Colonic mucosa (tissue), 4 donors: ENCODE data around the gene STRA6. TPM values are rescaled to one million over a fixed set of nuclear protein-coding genes. Genes with fewer than 3 reads are reported as not detected.

Experiments used
- DNase-seq: peaks from one replicate; pipeline ENCODE4 v3.0.0-alpha.2; 2020
- H3K27ac ChIP-seq: fragments of 200-600 bp; one replicate; pipeline ENCODE4 v1.8.0; 2021
- H3K27me3 ChIP-seq: fragments of 200-600 bp; one replicate; pipeline ENCODE4 v1.8.0; 2021
- H3K36me3 ChIP-seq: fragments of 200-600 bp; one replicate; pipeline ENCODE4 v1.8.0; 2021
- H3K4me1 ChIP-seq: fragments of 200-600 bp; one replicate; pipeline ENCODE4 v1.8.0; 2021; ENCODE audit warnings: mild to moderate bottlenecking
- H3K4me3 ChIP-seq: fragments of 200-600 bp; one replicate; pipeline ENCODE4 v1.8.0; 2021
- H3K9ac ChIP-seq, 2 donors: one replicate each; pipeline ENCODE4 v1.7.0; 2013; ENCODE audit warnings: control low read depth in 2 of 2, low read depth in 2 of 2, low read length in 2 of 2
- H3K9me3 ChIP-seq: fragments of 200-600 bp; one replicate; pipeline ENCODE4 v1.8.0; 2021
- intact Hi-C: fragments of 100-400 bp; cut with DNase I; formaldehyde crosslinking; loops from one replicate; pipeline ENCODE4 v1.14.1; 2022
- total RNA-seq, 2 donors: library from RNA; stranded (reverse); fragmentation: NEBNext Ultra II Directional in 1 of 2; extraction: Animal tissue kit (Norgen Biotek cat#: 25700) in 1 of 2; gene quantifications; one replicate each; pipeline ENCODE4 v1.2.1, GENCODE V29; 2021
- TF ChIP-seq, protein P1 (sequence below): fragments of 200-600 bp; IDR thresholded peaks from one replicate; pipeline ENCODE4 v1.8.0; 2022; ENCODE audit warnings: antibody characterized with exemption, mild to moderate bottlenecking
- donor health status: healthy.
- donor health status: DM: no; HTN: no; CAD: no.
- donor health status: DM: no; HTN: no; CAD: no.

The STRA6 gene
- total RNA-seq, 2 donors from 2014 or later = not detected

DNA sequence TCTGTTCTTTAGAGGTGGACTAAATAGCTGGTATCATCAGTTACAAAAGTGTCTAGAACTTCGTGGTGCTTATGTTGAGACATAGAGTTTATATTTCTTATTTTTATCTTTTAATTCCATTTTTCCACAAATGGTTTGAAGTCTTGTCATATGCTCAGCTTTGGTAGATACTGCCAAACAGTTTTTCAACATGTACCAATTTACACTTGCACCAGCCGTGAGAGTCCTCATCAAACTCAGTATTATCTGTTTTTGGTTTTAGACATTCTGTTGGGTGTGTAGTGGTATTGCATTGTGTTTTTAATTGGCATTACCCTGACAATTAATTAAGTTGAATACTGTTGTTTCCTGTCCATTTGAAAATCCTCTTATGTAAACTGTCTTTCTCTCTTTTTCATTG lies 55.5 kb downstream of the STRA6 start:
- H3K4me1 ChIP-seq = no peaks in the 10 kb centered on the region
- no peaks in the 10 kb centered on the region for H3K36me3 ChIP-seq
- H3K9ac ChIP-seq = no peak overlapping the region
- intact Hi-C loops = no loop called here
- TF ChIP-seq, protein P1, sequence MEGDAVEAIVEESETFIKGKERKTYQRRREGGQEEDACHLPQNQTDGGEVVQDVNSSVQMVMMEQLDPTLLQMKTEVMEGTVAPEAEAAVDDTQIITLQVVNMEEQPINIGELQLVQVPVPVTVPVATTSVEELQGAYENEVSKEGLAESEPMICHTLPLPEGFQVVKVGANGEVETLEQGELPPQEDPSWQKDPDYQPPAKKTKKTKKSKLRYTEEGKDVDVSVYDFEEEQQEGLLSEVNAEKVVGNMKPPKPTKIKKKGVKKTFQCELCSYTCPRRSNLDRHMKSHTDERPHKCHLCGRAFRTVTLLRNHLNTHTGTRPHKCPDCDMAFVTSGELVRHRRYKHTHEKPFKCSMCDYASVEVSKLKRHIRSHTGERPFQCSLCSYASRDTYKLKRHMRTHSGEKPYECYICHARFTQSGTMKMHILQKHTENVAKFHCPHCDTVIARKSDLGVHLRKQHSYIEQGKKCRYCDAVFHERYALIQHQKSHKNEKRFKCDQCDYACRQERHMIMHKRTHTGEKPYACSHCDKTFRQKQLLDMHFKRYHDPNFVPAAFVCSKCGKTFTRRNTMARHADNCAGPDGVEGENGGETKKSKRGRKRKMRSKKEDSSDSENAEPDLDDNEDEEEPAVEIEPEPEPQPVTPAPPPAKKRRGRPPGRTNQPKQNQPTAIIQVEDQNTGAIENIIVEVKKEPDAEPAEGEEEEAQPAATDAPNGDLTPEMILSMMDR = no peak
- no peak overlapping the region for H3K4me3 ChIP-seq
- no peak for DNase-seq
- no peaks in the 10 kb centered on the region for H3K27me3 ChIP-seq
- H3K27ac ChIP-seq = no peak overlapping the region
- no peaks in the 10 kb centered on the region for H3K9me3 ChIP-seq

DNA sequence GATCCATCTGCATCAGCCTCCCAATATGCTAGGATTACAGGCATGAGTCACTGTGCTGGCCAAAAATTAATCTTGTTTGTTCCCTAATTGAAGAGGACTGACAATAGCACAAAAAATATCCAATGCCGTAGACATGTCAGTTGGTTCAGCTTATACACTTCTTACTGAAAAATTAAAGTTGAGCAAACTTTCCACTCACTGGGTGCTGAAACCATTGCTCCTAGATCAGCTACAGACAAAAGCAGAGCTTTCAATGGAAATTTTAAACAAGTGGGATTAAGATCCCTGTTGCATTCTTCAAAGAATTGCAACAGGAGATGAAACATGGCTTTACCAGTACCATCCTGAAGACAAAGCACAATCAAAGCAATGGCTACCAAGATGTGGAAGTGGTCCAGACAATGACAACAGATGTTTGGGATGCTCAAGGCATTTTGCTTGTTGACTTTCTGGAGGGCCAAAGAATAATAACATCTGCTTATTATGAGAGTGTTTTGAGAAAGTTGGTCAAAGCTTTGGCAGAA lies 56.2 kb downstream of the STRA6 start:
- TF ChIP-seq, protein P1 = no peak
- Histone ChIP-seq H3K4me1 (no peaks in the 10 kb centered on the region), H3K27me3 (no peaks in the 10 kb centered on the region), H3K4me3 (no peak overlapping the region), H3K9me3 (no peaks in the 10 kb centered on the region), H3K9ac (no peak overlapping the region), H3K27ac (no peak overlapping the region), H3K36me3 (no peaks in the 10 kb centered on the region)
- intact Hi-C loops = no loop called here
- DNase-seq = no peak

DNA sequence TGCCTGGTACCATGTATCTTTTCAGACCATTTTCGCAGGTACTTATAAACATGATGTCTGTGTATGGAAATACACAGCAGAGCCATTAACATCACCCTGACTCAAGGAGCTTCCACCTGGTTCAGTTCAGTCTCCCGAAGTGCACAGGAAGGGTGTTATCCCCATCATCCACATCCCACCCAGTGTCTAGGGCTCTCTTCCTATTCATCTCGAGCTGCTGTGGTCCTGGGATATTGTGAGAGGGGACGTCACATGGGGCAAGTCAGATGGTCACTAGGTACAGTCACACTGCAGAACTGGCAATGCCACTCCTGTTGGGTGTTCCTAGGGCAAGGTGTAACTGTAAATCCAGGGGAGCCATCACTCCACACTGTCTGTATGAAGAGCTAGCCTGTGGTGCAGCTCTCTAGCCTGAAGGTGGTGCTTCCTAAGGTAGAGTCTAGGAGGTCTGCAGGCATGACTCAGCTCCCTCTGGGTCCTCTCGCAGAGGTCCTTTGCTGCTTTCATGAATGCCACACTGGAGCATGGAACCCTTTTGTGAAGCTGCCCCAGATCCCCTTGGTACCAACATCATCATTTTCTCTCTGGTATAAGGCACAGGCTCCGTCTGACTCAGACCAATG lies 58.3 kb downstream of the STRA6 start:
- Histone ChIP-seq H3K4me1 (no peaks in the 10 kb centered on the region), H3K36me3 (no peaks in the 10 kb centered on the region), H3K27me3 (no peaks in the 10 kb centered on the region), H3K27ac (no peak overlapping the region), H3K9me3 (no peaks in the 10 kb centered on the region), H3K4me3 (no peak overlapping the region), H3K9ac (no peak overlapping the region)
- DNase-seq = no peak
- TF ChIP-seq, protein P1 = no peak
- intact Hi-C loops = no loop called here

DNA sequence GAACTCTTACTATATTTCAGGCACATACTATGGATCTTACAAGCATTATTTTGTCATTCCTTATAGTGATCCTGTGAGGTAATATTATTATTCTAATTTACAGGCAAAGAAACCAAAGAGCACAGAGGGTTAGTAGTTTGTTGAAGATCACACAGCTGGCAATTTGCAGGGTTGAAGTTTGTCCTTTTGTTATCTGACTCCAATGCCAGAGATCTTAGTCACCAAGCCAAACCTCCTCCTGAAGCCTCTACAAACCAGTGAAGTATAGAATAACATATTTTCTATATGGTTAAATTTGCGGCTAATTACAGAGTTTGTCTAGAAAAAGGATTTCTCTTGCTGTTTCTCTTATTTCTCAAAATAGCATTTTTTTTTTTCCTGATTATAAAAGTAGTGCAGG lies 61.0 kb downstream of the STRA6 start:
- Histone ChIP-seq H3K4me3 (no peak overlapping the region), H3K9ac (no peak overlapping the region), H3K27ac (no peak overlapping the region), H3K36me3 (no peaks in the 10 kb centered on the region), H3K27me3 (peaks cover 22% of the 10 kb centered on the region), H3K9me3 (no peaks in the 10 kb centered on the region), H3K4me1 (no peaks in the 10 kb centered on the region)
- TF ChIP-seq, protein P1 = no peak
- DNase-seq = no peak
- intact Hi-C loops = no loop called here

DNA sequence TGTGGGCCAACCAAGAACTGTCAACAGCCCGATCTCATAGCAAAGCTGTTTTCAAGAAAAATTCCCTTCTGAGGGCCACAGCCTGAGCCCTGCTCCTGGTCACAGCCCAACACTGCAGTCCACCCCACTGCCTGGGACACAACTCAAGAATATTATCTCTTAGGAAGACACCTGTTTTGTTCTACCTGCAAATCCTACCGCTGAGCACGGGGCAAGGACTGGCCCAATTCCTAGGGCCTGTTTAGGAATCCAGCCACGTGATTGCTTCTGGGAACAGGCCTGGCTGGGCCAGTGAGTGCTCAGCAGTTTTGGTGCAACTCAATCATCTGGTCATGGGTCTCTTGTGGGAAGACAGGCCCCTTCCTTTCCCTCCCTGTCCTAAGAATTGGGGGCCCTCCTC lies 63.9 kb downstream of the STRA6 start:
- DNase-seq = no peak
- Histone ChIP-seq H3K27ac (no peak overlapping the region), H3K27me3 (peaks cover 48% of the 10 kb centered on the region), H3K9me3 (no peaks in the 10 kb centered on the region), H3K9ac (no peak overlapping the region), H3K4me1 (no peaks in the 10 kb centered on the region), H3K36me3 (no peaks in the 10 kb centered on the region), H3K4me3 (no peak overlapping the region)
- intact Hi-C loops = no loop called here
- TF ChIP-seq, protein P1 = no peak
